PFSK-1 (cell line): Measurements from ENCODE around the gene DAGLA.

Source experiments
- REST ChIP-seq, 2 experiments: IDR thresholded peaks; 2 replicates each; pipeline versions ENCODE4 v1.6.1 to v1.8.0; 2011 to 2012; ENCODE audit warnings: low read depth in 2 of 2, low read length in 2 of 2, control low read depth in 1 of 2, inconsistent platforms in 1 of 2, mild to moderate bottlenecking in 1 of 2, moderate library complexity in 1 of 2; ENCODE audit not compliant: insufficient read depth in 1 of 2
- TAF1 ChIP-seq: IDR thresholded peaks from 2 replicates; pipeline ENCODE4 v1.6.1; 2012; ENCODE audit warnings: low read length, control low read depth, borderline replicate concordance; ENCODE audit not compliant: insufficient read depth

DNA sequence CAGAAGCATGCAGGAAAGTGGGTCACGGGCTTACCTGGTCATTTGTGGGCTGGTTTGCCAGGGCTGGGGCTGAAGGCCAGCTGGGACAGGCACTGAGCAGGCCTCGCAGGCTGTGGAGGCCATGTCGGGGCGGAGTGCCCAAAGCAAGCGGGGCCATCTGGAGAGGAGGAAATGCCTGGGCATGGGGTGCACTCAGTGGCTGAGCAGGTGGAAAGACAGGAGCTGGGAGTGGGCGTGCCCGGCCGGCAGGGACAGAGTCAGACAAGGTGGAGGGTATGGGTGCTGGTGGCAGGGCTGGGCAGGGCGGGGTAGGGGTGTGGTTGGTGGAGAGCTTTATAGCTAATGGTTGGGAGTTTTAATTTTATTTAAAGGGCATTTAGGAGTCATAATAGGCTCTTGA is 27.4 kb downstream of the DAGLA start:
- TF ChIP-seq TAF1 (no peak), REST (IDR thresholded peaks at IDR 0.05; ENCODE audit: insufficient read depth in 1 of 2, low read depth in 2 of 2, low read length in 2 of 2) (no peak)
